Measurements from ENCODE around the gene MLST8. TPM values are rescaled to one million over a fixed set of nuclear protein-coding genes. Genes with fewer than 3 reads are reported as not detected.

Gene MLST8
- polyA plus RNA-seq, 1 donor (not counting 4 experiments of a cell fraction or from before 2014, with no cell fraction given): 35.7 TPM

- Histone ChIP-seq H3K9ac (ENCODE audit: control insufficient read depth, extremely low read depth, insufficient read depth, low read length) (no peak overlapping the region), H3K27me3 (ENCODE audit: control insufficient read depth, extremely low read depth, insufficient read depth, low read length) (no peaks in the 10 kb centered on the region), H3K4me3 (ENCODE audit: control insufficient read depth in 2 of 3, extremely low read depth in 1 of 3, insufficient read depth in 2 of 3, low read depth in 1 of 3, low read length in 3 of 3) (no peak overlapping the region), H2AFZ (ENCODE audit: control insufficient read depth, low read length) (no peak overlapping the region), H3K79me2 (ENCODE audit: control insufficient read depth, insufficient read depth, low read length) (no peaks in the 10 kb centered on the region), H4K20me1 (ENCODE audit: control insufficient read depth, extremely low read depth, insufficient read depth, low read length) (no peaks in the 10 kb centered on the region), H3K9me3 (ENCODE audit: control insufficient read depth, low read depth, low read length) (no peaks in the 10 kb centered on the region), H3K4me2 (ENCODE audit: control insufficient read depth, extremely low read depth, insufficient read depth, low read depth, low read length) (no peak overlapping the region), H3K36me3 (ENCODE audit: control insufficient read depth in 2 of 2, extremely low read depth in 1 of 2, insufficient read depth in 2 of 2, low read length in 2 of 2) (peaks cover 26 to 34% of the 10 kb centered on the region in 2 experiments), H3K27ac (ENCODE audit: control insufficient read depth, insufficient read depth, low read length) (no peak overlapping the region), H3K4me1 (ENCODE audit: control insufficient read depth, extremely low read depth, insufficient read depth, low read length) (no peaks in the 10 kb centered on the region), H3K9me1 (ENCODE audit: control insufficient read depth, extremely low read depth, insufficient read depth, low read length) (no peaks in the 10 kb centered on the region)
- FAIRE-seq (no peak), DNase-seq (ENCODE audit: low read depth, low spot score) (no peak)
- dilution Hi-C loops (cut with MboI; ENCODE audit: extremely low pct_ligation_motif_present, low sequenced_read_pairs): no loop called here
- TF ChIP-seq CTCF (optimal IDR thresholded peaks at IDR 0.05 in 1 of 3, IDR thresholded peaks at IDR 0.05 in 1 of 3, conservative IDR thresholded peaks at IDR 0.05 in 1 of 3; ENCODE audit: extremely low read depth in 1 of 3, insufficient read depth in 2 of 3, low read length in 3 of 3): no peak
- TF ChIP-seq EZH2 (IDR thresholded peaks at IDR 0.05; ENCODE audit: low read length): no peak
These were observed 31.3 kb upstream of the MLST8 start for GRCh38 chr16:2173916-2174315.

GRCh38 chr16:2174396-2175131 lies 30.7 kb upstream of the MLST8 start:
- Histone ChIP-seq H3K36me3 (ENCODE audit: control insufficient read depth in 2 of 2, extremely low read depth in 1 of 2, insufficient read depth in 2 of 2, low read length in 2 of 2) (peaks cover 24 to 34% of the 10 kb centered on the region in 2 experiments), H3K4me1 (ENCODE audit: control insufficient read depth, extremely low read depth, insufficient read depth, low read length) (peaks cover 4% of the 10 kb centered on the region), H3K27ac (ENCODE audit: control insufficient read depth, insufficient read depth, low read length) (no peak overlapping the region), H4K20me1 (ENCODE audit: control insufficient read depth, extremely low read depth, insufficient read depth, low read length) (no peaks in the 10 kb centered on the region), H3K9me1 (ENCODE audit: control insufficient read depth, extremely low read depth, insufficient read depth, low read length) (no peaks in the 10 kb centered on the region), H3K4me2 (ENCODE audit: control insufficient read depth, extremely low read depth, insufficient read depth, low read depth, low read length) (no peak overlapping the region), H3K9ac (ENCODE audit: control insufficient read depth, extremely low read depth, insufficient read depth, low read length) (no peak overlapping the region), H3K9me3 (ENCODE audit: control insufficient read depth, low read depth, low read length) (no peaks in the 10 kb centered on the region), H3K27me3 (ENCODE audit: control insufficient read depth, extremely low read depth, insufficient read depth, low read length) (peaks cover 2% of the 10 kb centered on the region), H3K79me2 (ENCODE audit: control insufficient read depth, insufficient read depth, low read length) (no peaks in the 10 kb centered on the region), H3K4me3 (ENCODE audit: control insufficient read depth in 2 of 3, extremely low read depth in 1 of 3, insufficient read depth in 2 of 3, low read depth in 1 of 3, low read length in 3 of 3) (no peak overlapping the region), H2AFZ (ENCODE audit: control insufficient read depth, low read length) (no peak overlapping the region)
- no peak for TF ChIP-seq CTCF (optimal IDR thresholded peaks at IDR 0.05 in 1 of 3, IDR thresholded peaks at IDR 0.05 in 1 of 3, conservative IDR thresholded peaks at IDR 0.05 in 1 of 3; ENCODE audit: extremely low read depth in 1 of 3, insufficient read depth in 2 of 3, low read length in 3 of 3)
- TF ChIP-seq EZH2 (IDR thresholded peaks at IDR 0.05; ENCODE audit: low read length): no peak
- FAIRE-seq (no peak), DNase-seq (ENCODE audit: low read depth, low spot score) (no peak)
- dilution Hi-C loops (cut with MboI; ENCODE audit: extremely low pct_ligation_motif_present, low sequenced_read_pairs): no loop called here

Measured in keratinocyte (primary cell).